Stimulated activated CD4-positive, alpha-beta T cell treated with anti-CD3 and anti-CD28 coated beads, TNF-alpha, amount 100 ng/mL, for 1 hour (primary cell): Measurements from ENCODE around the gene DIAPH3.
"Not testable (repeated sequence)": the region's sequence is repeated elsewhere in the genome, so short reads cannot be mapped to it uniquely, and the experiment has no call there.

Experiments used
- DNase-seq, 3 donors: peaks; one replicate each; pipeline ENCODE4 v3.0.0-alpha.2; 2020; ENCODE audit warnings: low read depth in 3 of 3, low spot score in 1 of 3

Gene DIAPH3

GRCh38 chr13:60099631-60100420 lies 63.9 kb downstream of the DIAPH3 start:
- no peak for DNase-seq

- no peak for DNase-seq
Measured at GRCh38 chr13:60095300-60095699, 68.4 kb downstream of the DIAPH3 start.

- no peak for DNase-seq
Measured at GRCh38 chr13:60094385-60095088, 69.2 kb downstream of the DIAPH3 start.

GRCh38 chr13:60093425-60094019 lies 70.2 kb downstream of the DIAPH3 start:
- no peak for DNase-seq

GRCh38 chr13:60091573-60091972 lies 72.2 kb downstream of the DIAPH3 start:
- DNase-seq = no peak

GRCh38 chr13:60090574-60090973 lies 73.2 kb downstream of the DIAPH3 start:
- no peak for DNase-seq

- DNase-seq = not testable (repeated sequence)
Measured at GRCh38 chr13:60083780-60084179, 79.9 kb downstream of the DIAPH3 start.

- DNase-seq = no peak
Measured at GRCh38 chr13:60080850-60081249, 82.9 kb downstream of the DIAPH3 start.

- DNase-seq = no peak
Measured at GRCh38 chr13:60078226-60078625, 85.5 kb downstream of the DIAPH3 start.

- DNase-seq = no peak
Measured at GRCh38 chr13:60075850-60076249, 87.9 kb downstream of the DIAPH3 start.

- no peak for DNase-seq
Measured at GRCh38 chr13:60074397-60074796, 89.3 kb downstream of the DIAPH3 start.

- DNase-seq = no peak
Measured at GRCh38 chr13:60066226-60066625, 97.5 kb downstream of the DIAPH3 start.

- no peak for DNase-seq
Measured at GRCh38 chr13:60062502-60062901, 101.2 kb downstream of the DIAPH3 start.

- no peak for DNase-seq
Measured at GRCh38 chr13:60061737-60062136, 102.0 kb downstream of the DIAPH3 start.

- no peak for DNase-seq
Measured at GRCh38 chr13:60051754-60052285, 111.9 kb downstream of the DIAPH3 start.

- not testable (repeated sequence) for DNase-seq
Measured at GRCh38 chr13:60048353-60048752, 115.4 kb downstream of the DIAPH3 start.

- no peak for DNase-seq
Measured at GRCh38 chr13:60047918-60048317, 115.8 kb downstream of the DIAPH3 start.

GRCh38 chr13:60044321-60044720 lies 119.4 kb downstream of the DIAPH3 start:
- no peak for DNase-seq

GRCh38 chr13:60043262-60043661 lies 120.5 kb downstream of the DIAPH3 start:
- no peak for DNase-seq

- not testable (repeated sequence) for DNase-seq
Measured at GRCh38 chr13:60040668-60041067, 123.1 kb downstream of the DIAPH3 start.

GRCh38 chr13:60035874-60036273 lies 127.9 kb downstream of the DIAPH3 start:
- no peak for DNase-seq

GRCh38 chr13:60032851-60033250 lies 130.9 kb downstream of the DIAPH3 start:
- no peak for DNase-seq
